OCI-LY3 (cell line): ENCODE measurements around the gene ADGRF3.

Experiments
- EZH2phosphoT487 ChIP-seq: fragments of 200-600 bp; shearing (Covaris generic); IDR thresholded peaks from 2 replicates; pipeline ENCODE4 v1.6.1; 2018; ENCODE audit warnings: antibody characterized with exemption, mixed run types, low read depth
- TF ChIP-seq, protein P1 (sequence below): fragments of 200-600, 300-600 bp; sonication (generic); IDR thresholded peaks from 2 replicates; pipeline ENCODE4 v1.5.1; 2014; ENCODE audit warnings: antibody characterized with exemption, low read length, low read depth

DNA sequence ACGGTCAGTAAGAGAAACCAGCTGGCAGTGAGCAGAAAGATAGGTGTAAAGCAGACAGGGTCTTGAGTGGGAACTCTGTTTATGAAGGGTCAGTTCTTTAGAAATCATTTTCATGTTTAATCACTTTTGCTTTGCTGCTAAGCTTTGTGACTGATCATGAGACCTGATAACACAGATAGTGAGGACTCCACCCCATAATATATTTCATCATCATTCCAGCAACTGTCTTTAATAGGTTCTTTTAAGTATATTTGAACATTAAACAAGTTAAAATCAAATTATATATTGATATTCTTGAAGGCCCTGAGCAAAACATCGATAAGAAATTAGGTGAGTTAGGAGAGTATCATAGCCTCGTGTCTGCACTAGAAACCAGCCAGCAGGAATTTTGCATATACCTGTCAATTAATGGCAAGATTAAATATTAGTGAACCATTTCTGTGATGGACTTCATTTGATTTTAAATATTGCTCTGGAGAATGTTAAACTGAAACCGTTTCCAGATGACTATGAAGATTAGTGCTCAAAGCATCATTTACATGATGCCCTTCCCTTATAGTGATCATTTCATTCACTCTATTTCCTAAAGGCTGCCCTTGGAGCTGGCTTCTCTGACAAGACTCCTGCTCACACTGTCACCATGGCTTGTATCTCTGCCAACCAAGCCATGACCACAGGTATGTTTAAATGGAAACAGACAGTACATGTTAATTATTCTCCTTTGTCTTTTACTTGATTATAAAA, 69.9 kb downstream of the ADGRF3 start:
- TF ChIP-seq, protein P1, sequence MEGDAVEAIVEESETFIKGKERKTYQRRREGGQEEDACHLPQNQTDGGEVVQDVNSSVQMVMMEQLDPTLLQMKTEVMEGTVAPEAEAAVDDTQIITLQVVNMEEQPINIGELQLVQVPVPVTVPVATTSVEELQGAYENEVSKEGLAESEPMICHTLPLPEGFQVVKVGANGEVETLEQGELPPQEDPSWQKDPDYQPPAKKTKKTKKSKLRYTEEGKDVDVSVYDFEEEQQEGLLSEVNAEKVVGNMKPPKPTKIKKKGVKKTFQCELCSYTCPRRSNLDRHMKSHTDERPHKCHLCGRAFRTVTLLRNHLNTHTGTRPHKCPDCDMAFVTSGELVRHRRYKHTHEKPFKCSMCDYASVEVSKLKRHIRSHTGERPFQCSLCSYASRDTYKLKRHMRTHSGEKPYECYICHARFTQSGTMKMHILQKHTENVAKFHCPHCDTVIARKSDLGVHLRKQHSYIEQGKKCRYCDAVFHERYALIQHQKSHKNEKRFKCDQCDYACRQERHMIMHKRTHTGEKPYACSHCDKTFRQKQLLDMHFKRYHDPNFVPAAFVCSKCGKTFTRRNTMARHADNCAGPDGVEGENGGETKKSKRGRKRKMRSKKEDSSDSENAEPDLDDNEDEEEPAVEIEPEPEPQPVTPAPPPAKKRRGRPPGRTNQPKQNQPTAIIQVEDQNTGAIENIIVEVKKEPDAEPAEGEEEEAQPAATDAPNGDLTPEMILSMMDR, result no peak
- TF ChIP-seq EZH2phosphoT487, result no peak
